Epithelial cell of prostate (primary cell): ENCODE results near the gene CCDC18.
"Not testable (repeated sequence)": the region's sequence is repeated elsewhere in the genome, so short reads cannot be mapped to it uniquely, and the experiment has no call there.

Experiments
- DNase-seq: peaks from one replicate; pipeline ENCODE4 v3.0.0-alpha.2; 2011; ENCODE audit warnings: low read depth, low spot score
- H3K27ac ChIP-seq: fragments of 450-650 bp; 2 replicates; pipeline ENCODE4 v1.5.1; 2017; ENCODE audit warnings: mild to moderate bottlenecking

Gene CCDC18, protein sequence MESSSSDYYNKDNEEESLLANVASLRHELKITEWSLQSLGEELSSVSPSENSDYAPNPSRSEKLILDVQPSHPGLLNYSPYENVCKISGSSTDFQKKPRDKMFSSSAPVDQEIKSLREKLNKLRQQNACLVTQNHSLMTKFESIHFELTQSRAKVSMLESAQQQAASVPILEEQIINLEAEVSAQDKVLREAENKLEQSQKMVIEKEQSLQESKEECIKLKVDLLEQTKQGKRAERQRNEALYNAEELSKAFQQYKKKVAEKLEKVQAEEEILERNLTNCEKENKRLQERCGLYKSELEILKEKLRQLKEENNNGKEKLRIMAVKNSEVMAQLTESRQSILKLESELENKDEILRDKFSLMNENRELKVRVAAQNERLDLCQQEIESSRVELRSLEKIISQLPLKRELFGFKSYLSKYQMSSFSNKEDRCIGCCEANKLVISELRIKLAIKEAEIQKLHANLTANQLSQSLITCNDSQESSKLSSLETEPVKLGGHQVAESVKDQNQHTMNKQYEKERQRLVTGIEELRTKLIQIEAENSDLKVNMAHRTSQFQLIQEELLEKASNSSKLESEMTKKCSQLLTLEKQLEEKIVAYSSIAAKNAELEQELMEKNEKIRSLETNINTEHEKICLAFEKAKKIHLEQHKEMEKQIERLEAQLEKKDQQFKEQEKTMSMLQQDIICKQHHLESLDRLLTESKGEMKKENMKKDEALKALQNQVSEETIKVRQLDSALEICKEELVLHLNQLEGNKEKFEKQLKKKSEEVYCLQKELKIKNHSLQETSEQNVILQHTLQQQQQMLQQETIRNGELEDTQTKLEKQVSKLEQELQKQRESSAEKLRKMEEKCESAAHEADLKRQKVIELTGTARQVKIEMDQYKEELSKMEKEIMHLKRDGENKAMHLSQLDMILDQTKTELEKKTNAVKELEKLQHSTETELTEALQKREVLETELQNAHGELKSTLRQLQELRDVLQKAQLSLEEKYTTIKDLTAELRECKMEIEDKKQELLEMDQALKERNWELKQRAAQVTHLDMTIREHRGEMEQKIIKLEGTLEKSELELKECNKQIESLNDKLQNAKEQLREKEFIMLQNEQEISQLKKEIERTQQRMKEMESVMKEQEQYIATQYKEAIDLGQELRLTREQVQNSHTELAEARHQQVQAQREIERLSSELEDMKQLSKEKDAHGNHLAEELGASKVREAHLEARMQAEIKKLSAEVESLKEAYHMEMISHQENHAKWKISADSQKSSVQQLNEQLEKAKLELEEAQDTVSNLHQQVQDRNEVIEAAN (N-terminal part only)

DNA sequence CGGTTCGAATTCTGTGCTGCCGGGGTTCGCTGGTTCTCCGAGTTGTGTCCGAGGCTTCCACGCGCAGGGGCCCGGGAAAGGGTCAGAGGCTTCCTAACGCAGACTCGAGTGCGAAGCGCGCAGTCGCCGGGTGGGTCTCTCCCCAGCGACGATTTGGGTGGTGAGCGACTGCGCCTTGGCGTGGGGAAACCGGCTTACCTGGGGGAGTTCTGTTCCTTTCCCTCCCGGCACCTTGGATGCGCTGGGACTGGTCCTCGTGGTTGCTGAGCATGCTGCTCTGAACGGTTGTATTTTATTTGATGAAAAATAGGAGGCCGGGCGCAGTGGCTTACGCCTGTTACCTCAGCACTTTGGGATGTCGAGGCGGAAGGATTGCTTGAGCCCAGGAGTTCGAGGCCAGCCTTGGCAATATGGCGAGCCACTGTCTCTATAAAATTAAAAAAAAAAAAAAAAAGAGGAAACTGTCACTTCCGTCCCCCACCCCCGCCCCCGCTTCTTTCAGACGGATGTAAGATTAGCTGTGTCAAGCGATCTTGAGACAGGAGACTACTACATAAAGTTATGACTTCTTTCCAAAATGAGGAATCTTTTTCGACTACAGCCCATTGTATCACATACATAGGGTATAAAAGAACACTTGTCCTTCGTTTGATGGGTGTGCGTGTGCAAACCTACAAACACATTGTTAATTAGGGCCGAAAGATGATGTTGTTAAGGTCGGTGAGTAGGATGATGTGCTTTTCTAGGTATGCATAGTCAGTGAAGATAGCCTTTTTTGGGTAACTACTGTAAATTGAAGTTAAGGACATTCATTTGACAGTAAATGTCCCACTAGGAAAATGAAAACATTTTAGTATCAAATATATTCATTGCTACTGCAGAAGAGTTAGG lies at the start of gene CCDC18:
Gene CCDC18 (plus strand): TSS at position 2 of the 891 bp plus-strand sequence. CDS start 2,638 bp downstream, outside the sequence.
- peak; percentile 20 for DNase-seq
- peak within 1 kb of the TSS; percentile 99 for H3K27ac ChIP-seq

DNA sequence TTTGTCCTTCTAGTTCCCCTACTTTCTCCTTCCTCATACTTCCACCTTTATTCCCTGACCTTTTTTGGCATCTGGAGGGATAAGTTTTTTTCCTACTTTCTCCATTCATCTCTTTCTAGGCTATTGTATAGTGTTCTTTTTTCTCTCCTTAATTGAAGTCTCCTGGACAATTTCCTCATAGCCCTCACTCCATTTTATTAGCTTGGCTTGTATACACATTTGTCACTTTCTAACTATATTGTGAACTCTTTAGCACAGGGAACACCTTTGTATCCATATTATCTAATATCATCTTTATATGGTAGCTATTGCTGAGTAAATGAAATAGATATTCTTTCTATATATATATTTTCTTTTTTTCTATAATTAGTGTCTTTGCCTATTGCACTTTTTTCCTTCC lies 47.9 kb upstream of the CCDC18 start:
- H3K27ac ChIP-seq, result no peak overlapping the region
- no peak for DNase-seq

DNA sequence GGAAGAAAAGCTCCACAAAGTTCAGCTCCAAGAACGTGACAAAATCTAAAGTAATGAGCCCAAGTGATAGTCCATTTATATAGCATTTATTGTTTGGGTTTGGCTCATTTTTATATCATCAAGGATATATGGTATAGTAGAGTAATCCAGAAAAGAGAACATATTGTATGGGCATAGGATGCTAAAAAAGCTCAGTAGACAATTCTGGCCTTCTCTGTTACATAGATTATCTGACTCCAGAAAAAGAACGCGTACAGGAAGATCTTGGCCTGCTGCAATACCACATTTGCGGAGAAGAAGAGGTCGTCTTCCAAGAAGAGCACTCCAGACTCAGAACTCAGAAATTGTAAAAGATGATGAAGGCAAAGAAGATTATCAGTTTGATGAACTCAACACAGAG lies 44.1 kb upstream of the CCDC18 start:
- no peak for DNase-seq
- no peak overlapping the region for H3K27ac ChIP-seq

DNA sequence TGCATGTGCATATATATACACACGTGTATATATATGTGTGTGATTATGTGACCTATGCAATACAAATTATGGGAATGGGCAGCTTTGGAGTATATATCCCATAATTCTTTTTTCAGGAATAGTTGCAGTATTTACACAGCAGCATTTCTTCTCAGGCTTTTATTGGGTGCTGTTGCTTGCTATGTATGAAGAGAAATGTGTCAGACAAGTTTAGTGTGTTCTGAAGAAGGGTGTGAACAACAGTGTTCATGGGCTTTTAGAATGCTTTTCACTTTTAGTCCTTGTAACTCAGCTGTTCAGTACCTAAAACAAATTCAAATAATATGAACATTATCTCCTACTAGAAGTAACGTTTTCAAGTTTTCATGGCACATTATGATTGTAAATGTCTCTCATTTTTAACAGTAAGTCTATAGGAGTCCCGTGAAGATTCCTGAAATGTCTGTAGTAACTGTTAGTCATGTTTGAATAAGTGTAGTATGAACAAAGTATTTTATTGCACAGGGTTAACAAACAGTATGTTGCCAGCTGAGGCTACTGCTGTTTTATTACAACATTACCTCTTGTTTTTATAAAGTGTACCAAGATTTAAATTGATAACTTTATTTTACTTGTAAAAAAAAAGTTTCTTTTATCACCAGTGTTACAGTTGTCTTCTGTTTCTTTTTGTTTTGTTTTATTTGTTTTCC lies 42.8 kb upstream of the CCDC18 start:
- peak overlapping the region; percentile 29 for H3K27ac ChIP-seq
- no peak for DNase-seq

DNA sequence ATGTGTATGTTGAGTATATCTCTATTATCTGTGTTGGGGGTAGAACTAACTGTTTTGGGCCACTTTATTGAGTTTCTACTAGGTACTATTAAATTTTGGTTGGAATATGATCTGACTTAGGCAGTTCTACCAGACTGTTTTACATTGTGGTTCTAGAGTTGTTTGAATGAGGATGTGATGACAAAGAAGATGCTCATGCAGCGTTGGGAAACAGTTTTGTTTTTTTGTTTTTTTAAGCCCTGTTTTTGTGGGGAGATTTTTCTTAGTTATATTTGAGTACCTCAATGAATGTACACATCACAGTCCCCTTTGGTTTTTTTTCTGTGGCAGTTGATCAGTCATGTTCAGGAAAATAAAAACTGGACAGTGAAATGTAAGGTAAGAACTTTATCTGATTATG lies 40.4 kb upstream of the CCDC18 start:
- no peak for DNase-seq
- no peak overlapping the region for H3K27ac ChIP-seq

DNA sequence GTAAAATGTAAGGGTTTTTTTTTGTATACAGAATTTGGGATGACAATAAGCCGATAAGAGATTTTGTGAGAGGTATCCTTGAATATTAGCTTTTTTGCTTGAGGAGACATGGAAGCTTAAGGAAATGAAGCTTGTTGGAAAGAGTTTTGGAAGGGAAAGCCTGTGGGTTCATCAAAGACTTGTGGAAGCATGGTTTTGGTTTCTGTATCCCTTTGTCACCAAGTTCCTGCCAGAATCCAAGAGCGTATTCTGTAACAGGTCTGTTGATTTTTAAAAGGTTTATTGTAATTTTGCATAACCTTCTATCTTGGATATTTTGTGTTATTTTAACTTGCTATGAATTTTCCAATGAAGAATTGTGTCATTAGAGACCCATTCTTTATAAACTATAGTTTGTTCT lies 38.4 kb upstream of the CCDC18 start:
- DNase-seq, result no peak
- H3K27ac ChIP-seq, result no peak overlapping the region

DNA sequence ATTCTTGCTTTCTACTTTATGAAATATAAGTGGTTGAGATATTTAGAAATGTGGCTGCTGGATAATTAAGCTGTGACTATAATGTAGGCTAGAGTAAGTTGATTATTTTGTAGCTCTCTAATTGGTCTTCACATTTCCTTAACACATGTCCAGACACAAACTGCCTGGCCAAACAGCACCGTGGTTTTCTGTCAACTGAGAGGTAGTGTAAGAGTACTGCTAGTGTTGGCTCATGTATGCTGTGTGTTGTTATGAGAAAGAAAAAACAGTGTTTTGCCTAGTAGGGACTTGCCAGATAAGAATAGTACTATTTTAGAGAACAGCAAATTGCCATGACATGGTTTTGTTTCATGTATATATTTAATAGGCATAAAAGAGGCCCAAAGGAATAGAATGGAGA lies 37.4 kb upstream of the CCDC18 start:
- no peak for DNase-seq
- H3K27ac ChIP-seq, result peak overlapping the region; percentile 13

DNA sequence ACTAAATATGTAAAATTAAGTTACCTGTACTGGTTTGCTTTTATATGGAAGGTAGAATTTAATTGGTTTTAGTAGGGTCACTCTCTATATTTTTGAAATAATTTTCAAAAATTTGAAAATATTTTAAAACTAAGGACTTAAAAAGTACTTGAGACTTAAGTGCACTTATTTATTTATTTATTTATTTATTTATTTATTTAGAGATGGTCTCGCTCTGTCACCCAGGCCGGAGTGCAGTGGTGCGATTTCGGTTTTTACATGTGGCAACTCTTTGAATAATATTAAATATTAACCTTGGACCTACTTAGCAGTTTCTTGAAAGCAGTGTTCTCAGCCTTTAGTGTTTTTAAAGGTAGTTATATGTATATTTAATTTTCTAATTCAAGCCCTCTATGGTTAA lies 36.8 kb upstream of the CCDC18 start:
- no peak overlapping the region for H3K27ac ChIP-seq
- DNase-seq, result no peak

DNA sequence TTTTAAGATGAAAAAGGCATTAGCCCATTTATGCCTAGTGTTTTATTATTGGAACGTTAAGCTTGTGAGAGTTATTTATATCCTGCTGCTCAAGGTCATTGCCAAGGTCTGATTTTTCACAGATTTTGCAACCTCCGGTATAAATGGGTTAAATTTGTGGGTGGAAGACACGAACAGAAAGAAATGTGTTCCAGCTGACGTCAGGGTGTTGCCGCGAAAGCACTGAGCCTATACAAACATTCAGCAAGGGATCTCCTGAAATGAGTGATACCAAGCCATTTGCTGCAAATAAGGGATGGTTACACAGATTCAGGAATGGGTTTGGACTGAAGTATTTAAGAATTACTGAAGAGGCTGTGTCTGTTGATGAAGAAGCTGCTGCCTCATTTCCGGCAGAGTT lies 32.5 kb upstream of the CCDC18 start:
- no peak for DNase-seq

DNA sequence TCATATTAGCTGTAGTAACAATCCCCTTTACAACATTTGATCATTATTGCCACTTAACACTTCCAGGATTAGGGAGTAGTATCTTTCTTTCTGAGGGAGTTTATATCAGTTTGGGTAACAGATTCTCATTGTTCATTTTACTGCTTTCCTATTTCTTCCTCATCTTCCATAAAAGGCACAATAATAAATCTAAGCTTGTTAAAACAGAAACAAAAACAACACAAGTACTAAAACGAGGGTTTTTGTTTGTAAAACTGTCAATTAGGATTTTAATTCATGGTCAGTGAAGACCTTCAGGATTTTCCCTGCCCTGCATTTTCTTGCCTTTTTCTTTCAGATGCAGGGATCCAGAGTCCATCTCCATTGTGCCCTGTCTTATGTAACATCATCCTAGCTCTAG lies 29.8 kb upstream of the CCDC18 start:
- no peak for DNase-seq
- H3K27ac ChIP-seq, result no peak overlapping the region

More for the DNA sequence above, 32.5 kb upstream of the CCDC18 start:
- H3K27ac ChIP-seq, result no peak overlapping the region

DNA sequence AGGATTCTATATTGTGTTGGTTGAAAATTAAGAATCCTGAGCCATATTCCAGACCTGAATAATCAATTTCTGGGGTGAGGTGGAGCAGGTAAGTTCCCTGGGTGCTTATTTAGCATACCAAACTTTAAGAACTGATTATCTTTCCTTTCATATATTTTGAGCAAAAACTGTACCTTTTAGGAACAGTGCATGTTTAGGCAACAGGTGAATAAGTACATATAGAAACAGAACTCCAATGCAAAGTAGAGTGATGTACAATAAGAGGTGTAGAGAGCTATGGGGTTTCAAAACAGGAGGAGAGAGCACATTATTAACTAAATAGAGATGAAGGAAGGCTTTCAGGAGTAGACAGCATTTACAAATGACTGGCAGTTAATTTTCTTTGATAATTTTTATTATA lies 29.1 kb upstream of the CCDC18 start:
- H3K27ac ChIP-seq, result no peak overlapping the region
- no peak for DNase-seq

DNA sequence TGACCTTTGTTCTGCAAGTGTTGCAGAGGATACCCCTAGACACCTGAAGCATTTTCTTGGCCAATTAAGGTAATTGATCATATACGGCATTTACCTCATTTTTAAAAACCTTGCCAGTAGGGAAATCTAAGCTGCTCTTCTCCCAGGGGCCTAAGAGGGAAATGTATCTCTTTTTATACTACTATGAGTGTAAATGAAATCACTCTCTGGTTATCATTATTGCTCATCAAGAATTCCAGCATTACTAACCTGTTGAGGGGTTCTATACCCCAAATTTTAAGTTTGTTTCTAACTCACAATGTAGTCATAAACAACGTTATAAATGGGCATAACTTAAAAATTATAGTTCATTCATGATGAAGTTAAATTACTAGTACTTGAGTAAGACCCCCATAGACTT lies 27.7 kb upstream of the CCDC18 start:
- H3K27ac ChIP-seq, result no peak overlapping the region

DNA sequence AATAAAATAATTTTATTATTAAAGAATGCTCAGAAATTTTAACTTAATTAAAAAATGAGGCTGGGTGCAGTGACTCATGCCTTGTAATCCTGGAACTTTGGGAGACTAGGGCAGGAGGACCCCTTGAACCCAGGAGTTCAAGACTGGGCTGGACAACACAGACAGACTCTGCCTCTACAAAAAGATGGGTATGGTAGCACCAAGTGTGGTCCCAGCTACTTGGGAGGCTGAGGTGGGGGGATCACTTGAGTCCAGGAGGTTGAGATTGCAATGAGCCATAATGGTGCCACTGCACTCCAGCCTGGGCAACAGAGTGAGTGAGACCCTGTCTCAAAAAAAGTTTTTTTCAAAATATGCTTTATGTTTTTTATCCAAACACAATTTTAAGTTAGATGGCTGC lies 25.6 kb upstream of the CCDC18 start:
- no peak for DNase-seq
- H3K27ac ChIP-seq, result peak overlapping the region; percentile 19

More for the DNA sequence above, 27.7 kb upstream of the CCDC18 start:
- DNase-seq, result no peak

DNA sequence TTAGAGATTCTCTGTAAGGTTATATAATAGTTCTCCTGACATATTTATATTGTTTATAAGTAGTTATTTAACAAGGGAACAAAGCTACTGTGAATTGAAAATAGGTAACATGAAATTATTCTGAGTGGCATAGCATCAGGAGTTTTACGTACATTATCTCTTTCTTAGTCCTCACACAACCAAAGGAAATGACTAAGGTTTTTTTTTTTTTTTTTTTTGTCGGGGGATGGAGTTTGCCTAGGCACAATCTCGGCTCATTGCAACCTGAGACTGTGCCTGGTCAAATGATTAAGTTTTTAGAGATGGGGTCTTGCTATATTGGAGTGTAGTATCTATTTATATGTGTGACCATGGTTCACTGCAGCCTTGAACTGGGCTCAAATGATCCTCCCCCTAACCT lies 25.2 kb upstream of the CCDC18 start:
- H3K27ac ChIP-seq, result peak overlapping the region; percentile 19
- DNase-seq, result no peak

DNA sequence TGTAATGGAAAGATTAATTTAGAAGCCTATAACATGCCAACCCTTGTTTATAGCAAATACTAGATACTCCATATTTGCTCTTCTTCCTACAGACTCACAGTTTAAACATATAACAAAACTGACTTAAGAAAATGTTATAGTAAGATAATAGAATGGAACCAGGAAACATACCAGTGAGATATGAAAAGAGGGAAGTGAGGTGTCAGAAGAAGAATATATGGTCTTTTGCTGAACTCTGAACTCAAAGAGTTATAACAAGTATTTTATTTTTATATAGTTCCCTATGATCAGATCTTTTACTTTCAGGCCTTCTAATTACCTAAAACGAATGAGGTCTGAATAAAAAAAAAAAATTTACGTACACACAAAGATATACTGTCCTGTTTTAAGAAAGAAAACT lies 21.2 kb upstream of the CCDC18 start:
- no peak for DNase-seq
- H3K27ac ChIP-seq, result no peak overlapping the region

DNA sequence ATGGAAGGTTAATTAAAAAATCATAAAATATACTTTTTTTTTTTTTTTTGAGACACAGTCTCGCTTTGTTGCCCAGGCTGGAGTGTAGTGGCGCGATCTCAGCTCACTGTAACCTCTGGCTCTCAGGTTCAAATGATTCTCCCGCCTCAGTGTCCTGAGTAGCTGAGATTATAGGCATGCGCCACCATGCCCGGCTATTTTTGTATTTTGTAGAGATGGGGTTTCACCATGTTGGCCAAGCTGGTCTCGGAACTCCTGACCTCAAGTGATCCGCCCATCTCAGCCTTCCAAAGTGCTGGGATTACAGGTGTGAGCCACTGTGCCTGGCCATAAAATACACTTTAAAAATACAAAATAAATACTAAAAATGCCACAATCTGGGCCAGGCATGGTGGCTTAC lies 17.2 kb upstream of the CCDC18 start:
- DNase-seq, H3K27ac ChIP-seq: not testable (repeated sequence)

DNA sequence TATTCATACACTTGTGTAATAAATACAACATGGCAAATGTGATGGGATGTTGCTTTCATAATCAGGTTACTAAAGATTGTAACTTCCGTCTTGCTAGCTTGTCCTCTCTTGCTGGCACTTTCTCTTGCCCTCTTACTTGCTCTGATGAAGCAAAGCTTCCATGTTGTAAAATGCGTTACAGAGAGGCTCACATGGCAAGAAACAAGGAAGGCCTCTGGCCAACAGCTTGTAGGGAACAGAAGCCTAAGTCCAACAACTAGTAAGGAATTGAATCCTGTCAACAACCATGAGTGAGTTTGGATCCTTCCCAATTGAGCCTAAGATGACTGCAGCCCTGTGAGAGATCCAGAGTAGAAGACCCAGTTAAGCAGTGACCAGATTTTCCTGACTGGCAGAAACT lies 15.7 kb upstream of the CCDC18 start:
- no peak overlapping the region for H3K27ac ChIP-seq
- no peak for DNase-seq

DNA sequence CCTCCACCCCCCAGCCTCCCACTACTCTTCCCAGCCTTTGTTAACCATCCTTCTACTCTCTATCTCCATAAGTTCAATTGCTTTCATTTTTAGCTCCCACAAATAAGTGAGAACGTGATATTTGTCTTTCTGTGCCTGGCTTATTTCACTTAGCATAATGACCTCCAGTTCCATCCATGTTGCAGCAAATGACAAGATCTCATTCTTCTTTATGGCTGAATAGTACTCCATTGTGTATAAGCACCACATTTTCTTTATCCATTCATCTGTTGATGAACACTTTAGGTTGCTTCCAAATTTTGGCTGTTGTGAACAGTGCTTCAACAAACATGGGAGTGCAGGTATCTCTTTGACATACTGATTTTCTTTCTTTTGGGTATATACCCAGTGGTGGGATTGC lies 14.6 kb upstream of the CCDC18 start:
- not testable (repeated sequence) for H3K27ac ChIP-seq, DNase-seq

DNA sequence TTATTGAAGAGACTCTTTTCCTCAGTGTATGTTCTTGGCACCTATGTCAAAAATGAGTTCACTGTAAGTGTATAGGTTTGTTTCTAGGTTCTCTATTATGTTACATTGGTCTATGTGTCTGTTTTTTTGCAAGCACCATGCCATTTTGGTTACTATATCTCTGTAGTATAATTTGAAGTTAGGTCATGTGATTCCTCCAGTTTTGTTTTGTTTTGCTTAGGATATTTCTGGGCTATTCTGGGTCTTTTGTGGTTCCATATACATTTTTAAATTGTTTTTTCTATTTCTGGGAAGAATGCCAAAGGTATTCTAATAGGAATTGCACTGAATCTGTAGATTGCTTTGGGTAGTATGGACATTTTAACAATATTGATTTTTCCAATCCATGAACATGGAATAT lies 13.5 kb upstream of the CCDC18 start:
- no peak for DNase-seq
- H3K27ac ChIP-seq, result no peak overlapping the region
